Cardiac septum (tissue), 1 donor: ENCODE results near the gene SPINK2. TPM values are rescaled to one million over a fixed set of nuclear protein-coding genes. Genes with fewer than 3 reads are reported as not detected.

Source experiments
- DNase-seq: peaks from one replicate; pipeline ENCODE4 v3.0.0-alpha.2; 2020; ENCODE audit warnings: low spot score
- intact Hi-C: fragments of 100-400 bp; cut with DNase I; formaldehyde crosslinking; loops from one replicate; pipeline ENCODE4 v1.14.0; 2022
- total RNA-seq: library from RNA; stranded (reverse); fragmentation: NEBNext Ultra II Directional; extraction: Animal tissue kit (Norgen Biotek cat#: 25700); gene quantifications from one replicate; pipeline ENCODE4 v1.2.1, GENCODE V29; 2021
- donor health status: DM: no; HTN: no; CAD: no.

The SPINK2 gene
- total RNA-seq, 1 donor from 2014 or later = not detected

DNA sequence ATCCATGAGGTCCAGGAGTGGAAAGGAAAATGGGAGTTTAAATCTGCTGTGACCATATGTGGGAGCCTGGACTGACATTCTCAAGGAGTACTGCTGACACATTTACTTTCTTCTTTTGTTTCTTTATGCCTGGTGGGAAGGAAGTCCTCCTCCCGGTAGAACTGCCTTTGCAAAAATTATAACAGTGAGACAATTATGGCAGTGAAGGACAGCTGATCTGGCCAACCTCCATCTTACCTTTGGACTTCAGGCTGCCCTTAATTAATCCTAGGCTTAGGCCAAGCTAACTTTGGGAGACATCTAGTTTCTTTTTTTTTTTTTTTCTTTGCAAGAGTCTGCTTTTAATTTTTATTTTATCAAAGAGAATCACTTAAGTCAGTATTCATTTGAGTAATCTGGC, 61.3 kb downstream of the SPINK2 start:
- intact Hi-C loops = no loop called here

More for the DNA sequence above, 61.3 kb downstream of the SPINK2 start:
- DNase-seq = no peak

Other genes starting within 250 kb of the SPINK2 start
- 5.2 TPM for gene HOPX, start 140.4 kb downstream of the SPINK2 start, total RNA-seq
- 33.9 TPM for gene REST, start 86.2 kb upstream of the SPINK2 start, total RNA-seq
- 8.4 TPM for gene NOA1, start 155.9 kb upstream of the SPINK2 start, total RNA-seq
- 78.3 TPM for gene POLR2B, start 157.2 kb upstream of the SPINK2 start, total RNA-seq